ENCODE results near the gene INVS. TPM values are rescaled to one million over a fixed set of nuclear protein-coding genes. Genes with fewer than 3 reads are reported as not detected.

The INVS gene
- polyA plus RNA-seq, 1 of the 3 experiments (the other 2 are of a cell fraction), result 8.1 TPM

DNA sequence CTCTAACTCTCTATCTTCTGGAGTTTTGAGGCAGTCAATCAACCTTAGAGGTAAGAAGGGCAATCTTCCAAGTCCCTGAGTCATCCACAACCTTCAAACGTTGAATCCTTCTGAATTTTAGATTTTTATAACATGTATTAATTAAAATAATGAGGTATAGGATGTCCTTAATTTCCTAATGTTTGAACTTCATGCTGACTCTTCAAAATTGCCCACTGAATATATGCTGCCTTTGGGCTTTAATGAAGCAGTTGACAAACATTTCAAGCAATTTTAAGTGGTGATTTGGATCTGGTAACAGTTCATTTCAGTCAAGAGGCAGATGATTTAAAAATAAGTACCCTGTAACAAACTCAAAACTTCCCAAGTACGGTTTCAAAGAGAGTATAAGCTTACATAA, 26.2 kb upstream of the INVS start:
- Histone ChIP-seq H3K4me3 (ENCODE audit: low read depth in 2 of 2, low read length in 1 of 2) (no peak overlapping the region), H3K9ac (no peak overlapping the region), H3K9me3 (no peaks in the 10 kb centered on the region), H2AFZ (ENCODE audit: low read depth) (no peak overlapping the region), H3K36me3 (replicated peaks in 1 of 2; ENCODE audit: control insufficient read depth in 1 of 2, insufficient read depth in 2 of 2, low read length in 1 of 2) (no peaks in the 10 kb centered on the region), H3K79me2 (ENCODE audit: insufficient read depth) (peaks cover 50% of the 10 kb centered on the region; the same call in 1 of the 2 replicates), H3K27me3 (ENCODE audit: insufficient read depth) (no peaks in the 10 kb centered on the region), H3K4me2 (no peak overlapping the region), H3F3A (replicated peaks; ENCODE audit: insufficient read depth) (no peaks in the 10 kb centered on the region), H3K4me1 (ENCODE audit: control insufficient read depth in 1 of 2, insufficient read depth in 2 of 2, low read depth in 1 of 2, low read length in 1 of 2) (peaks cover 0 to 7% of the 10 kb centered on the region in 2 experiments; a peak in 1 of 4 replicates), H3K27ac (ENCODE audit: low read depth in 2 of 2, low read length in 1 of 2) (no peak overlapping the region), H3K9me2 (no peaks in the 10 kb centered on the region), H4K20me1 (ENCODE audit: insufficient read depth) (peaks cover 25% of the 10 kb centered on the region)
- ChIA-PET POLR2A (no interaction called here), CTCF (no interaction called here)
- TF ChIP-seq CHD2 (IDR thresholded peaks at IDR 0.05; ENCODE audit: low read length, partially characterized antibody), result no peak
- no peak for TF ChIP-seq POLR2AphosphoS5 (IDR thresholded peaks at IDR 0.05; ENCODE audit: low read depth, low read length)
- TF ChIP-seq NRF1 (IDR thresholded peaks at IDR 0.05; ENCODE audit: low read depth, low read length), result no peak
- TF ChIP-seq, protein P1, sequence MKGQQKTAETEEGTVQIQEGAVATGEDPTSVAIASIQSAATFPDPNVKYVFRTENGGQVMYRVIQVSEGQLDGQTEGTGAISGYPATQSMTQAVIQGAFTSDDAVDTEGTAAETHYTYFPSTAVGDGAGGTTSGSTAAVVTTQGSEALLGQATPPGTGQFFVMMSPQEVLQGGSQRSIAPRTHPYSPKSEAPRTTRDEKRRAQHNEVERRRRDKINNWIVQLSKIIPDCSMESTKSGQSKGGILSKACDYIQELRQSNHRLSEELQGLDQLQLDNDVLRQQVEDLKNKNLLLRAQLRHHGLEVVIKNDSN (IDR thresholded peaks at IDR 0.05; ENCODE audit: borderline replicate concordance, low read depth), result no peak
- TF ChIP-seq GABPA (IDR thresholded peaks at IDR 0.05; ENCODE audit: low read depth), result no peak
- TF ChIP-seq, protein P2, sequence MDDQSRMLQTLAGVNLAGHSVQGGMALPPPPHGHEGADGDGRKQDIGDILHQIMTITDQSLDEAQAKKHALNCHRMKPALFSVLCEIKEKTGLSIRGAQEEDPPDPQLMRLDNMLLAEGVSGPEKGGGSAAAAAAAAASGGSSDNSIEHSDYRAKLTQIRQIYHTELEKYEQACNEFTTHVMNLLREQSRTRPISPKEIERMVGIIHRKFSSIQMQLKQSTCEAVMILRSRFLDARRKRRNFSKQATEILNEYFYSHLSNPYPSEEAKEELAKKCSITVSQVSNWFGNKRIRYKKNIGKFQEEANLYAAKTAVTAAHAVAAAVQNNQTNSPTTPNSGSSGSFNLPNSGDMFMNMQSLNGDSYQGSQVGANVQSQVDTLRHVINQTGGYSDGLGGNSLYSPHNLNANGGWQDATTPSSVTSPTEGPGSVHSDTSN (IDR thresholded peaks at IDR 0.05), result no peak
- TF ChIP-seq, protein P3, sequence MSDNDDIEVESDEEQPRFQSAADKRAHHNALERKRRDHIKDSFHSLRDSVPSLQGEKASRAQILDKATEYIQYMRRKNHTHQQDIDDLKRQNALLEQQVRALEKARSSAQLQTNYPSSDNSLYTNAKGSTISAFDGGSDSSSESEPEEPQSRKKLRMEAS (IDR thresholded peaks at IDR 0.05; ENCODE audit: low read depth), result no peak
- TF ChIP-seq RFX5 (IDR thresholded peaks at IDR 0.05; ENCODE audit: low read length), result no peak
- no peak for TF ChIP-seq FOXJ3 (CRISPR knock-in tag; IDR thresholded peaks at IDR 0.05)
- TF ChIP-seq, protein P4, sequence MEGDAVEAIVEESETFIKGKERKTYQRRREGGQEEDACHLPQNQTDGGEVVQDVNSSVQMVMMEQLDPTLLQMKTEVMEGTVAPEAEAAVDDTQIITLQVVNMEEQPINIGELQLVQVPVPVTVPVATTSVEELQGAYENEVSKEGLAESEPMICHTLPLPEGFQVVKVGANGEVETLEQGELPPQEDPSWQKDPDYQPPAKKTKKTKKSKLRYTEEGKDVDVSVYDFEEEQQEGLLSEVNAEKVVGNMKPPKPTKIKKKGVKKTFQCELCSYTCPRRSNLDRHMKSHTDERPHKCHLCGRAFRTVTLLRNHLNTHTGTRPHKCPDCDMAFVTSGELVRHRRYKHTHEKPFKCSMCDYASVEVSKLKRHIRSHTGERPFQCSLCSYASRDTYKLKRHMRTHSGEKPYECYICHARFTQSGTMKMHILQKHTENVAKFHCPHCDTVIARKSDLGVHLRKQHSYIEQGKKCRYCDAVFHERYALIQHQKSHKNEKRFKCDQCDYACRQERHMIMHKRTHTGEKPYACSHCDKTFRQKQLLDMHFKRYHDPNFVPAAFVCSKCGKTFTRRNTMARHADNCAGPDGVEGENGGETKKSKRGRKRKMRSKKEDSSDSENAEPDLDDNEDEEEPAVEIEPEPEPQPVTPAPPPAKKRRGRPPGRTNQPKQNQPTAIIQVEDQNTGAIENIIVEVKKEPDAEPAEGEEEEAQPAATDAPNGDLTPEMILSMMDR (IDR thresholded peaks at IDR 0.05), result no peak
- TF ChIP-seq, protein P5, sequence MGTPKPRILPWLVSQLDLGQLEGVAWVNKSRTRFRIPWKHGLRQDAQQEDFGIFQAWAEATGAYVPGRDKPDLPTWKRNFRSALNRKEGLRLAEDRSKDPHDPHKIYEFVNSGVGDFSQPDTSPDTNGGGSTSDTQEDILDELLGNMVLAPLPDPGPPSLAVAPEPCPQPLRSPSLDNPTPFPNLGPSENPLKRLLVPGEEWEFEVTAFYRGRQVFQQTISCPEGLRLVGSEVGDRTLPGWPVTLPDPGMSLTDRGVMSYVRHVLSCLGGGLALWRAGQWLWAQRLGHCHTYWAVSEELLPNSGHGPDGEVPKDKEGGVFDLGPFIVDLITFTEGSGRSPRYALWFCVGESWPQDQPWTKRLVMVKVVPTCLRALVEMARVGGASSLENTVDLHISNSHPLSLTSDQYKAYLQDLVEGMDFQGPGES (IDR thresholded peaks at IDR 0.05; ENCODE audit: low read depth, low read length), result no peak
- TF ChIP-seq RAD21 (IDR thresholded peaks at IDR 0.05; ENCODE audit: low read length), result no peak
- TF ChIP-seq FOSL2 (IDR thresholded peaks at IDR 0.05; ENCODE audit: borderline replicate concordance, low read depth), result no peak
- no peak for TF ChIP-seq YY1 (IDR thresholded peaks at IDR 0.05; ENCODE audit: low read depth)
- no peak for TF ChIP-seq FOXM1 (IDR thresholded peaks at IDR 0.05; ENCODE audit: low read depth)
- TF ChIP-seq TEAD4 (IDR thresholded peaks at IDR 0.05; ENCODE audit: borderline replicate concordance, insufficient read depth), result no peak
- TF ChIP-seq, protein P6, sequence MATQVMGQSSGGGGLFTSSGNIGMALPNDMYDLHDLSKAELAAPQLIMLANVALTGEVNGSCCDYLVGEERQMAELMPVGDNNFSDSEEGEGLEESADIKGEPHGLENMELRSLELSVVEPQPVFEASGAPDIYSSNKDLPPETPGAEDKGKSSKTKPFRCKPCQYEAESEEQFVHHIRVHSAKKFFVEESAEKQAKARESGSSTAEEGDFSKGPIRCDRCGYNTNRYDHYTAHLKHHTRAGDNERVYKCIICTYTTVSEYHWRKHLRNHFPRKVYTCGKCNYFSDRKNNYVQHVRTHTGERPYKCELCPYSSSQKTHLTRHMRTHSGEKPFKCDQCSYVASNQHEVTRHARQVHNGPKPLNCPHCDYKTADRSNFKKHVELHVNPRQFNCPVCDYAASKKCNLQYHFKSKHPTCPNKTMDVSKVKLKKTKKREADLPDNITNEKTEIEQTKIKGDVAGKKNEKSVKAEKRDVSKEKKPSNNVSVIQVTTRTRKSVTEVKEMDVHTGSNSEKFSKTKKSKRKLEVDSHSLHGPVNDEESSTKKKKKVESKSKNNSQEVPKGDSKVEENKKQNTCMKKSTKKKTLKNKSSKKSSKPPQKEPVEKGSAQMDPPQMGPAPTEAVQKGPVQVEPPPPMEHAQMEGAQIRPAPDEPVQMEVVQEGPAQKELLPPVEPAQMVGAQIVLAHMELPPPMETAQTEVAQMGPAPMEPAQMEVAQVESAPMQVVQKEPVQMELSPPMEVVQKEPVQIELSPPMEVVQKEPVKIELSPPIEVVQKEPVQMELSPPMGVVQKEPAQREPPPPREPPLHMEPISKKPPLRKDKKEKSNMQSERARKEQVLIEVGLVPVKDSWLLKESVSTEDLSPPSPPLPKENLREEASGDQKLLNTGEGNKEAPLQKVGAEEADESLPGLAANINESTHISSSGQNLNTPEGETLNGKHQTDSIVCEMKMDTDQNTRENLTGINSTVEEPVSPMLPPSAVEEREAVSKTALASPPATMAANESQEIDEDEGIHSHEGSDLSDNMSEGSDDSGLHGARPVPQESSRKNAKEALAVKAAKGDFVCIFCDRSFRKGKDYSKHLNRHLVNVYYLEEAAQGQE (IDR thresholded peaks at IDR 0.05; ENCODE audit: low read depth, low read length), result no peak
- no peak for TF ChIP-seq ELF1 (IDR thresholded peaks at IDR 0.05)
- TF ChIP-seq RCOR1 (IDR thresholded peaks at IDR 0.05; ENCODE audit: low read length), result no peak
- TF ChIP-seq JUND (IDR thresholded peaks at IDR 0.05), result no peak
- WGBS (ENCODE audit: low lambda C conversion rate), result 65% methylated on average over 2 of the region's 2 CpGs
- DNase-seq, result no peak

Measured in SK-N-SH (cell line).